HG03460 (cell line): ENCODE data around the gene GOLGA7B.

Experiments
- ATAC-seq: cut with Tn5 transposase; IDR thresholded peaks from one replicate; pipeline ENCODE4 v1.9.1; 2021; ENCODE audit not compliant: unreplicated experiment

The GOLGA7B gene

GRCh38 chr10:97849687-97850402, at the start of gene GOLGA7B:
GOLGA7B (plus strand) TSS chr10:97849843; CDS start chr10:97850304, 461 bp downstream.
- ATAC-seq: no peak

- ATAC-seq: no peak
These were observed 49.2 kb upstream of the GOLGA7B start for GRCh38 chr10:97800474-97800873.

GRCh38 chr10:97801422-97801821, 48.2 kb upstream of the GOLGA7B start:
- ATAC-seq: no peak

GRCh38 chr10:97805096-97805884, 44.4 kb upstream of the GOLGA7B start:
- ATAC-seq: no peak

- ATAC-seq: no peak
These were observed 43.7 kb upstream of the GOLGA7B start for GRCh38 chr10:97805949-97806348.

GRCh38 chr10:97810446-97810845, 39.2 kb upstream of the GOLGA7B start:
- ATAC-seq: no peak

GRCh38 chr10:97811958-97812357, 37.7 kb upstream of the GOLGA7B start:
- ATAC-seq: no peak

GRCh38 chr10:97812696-97813095, 36.9 kb upstream of the GOLGA7B start:
- ATAC-seq: no peak

- ATAC-seq: no peak
These were observed 36.3 kb upstream of the GOLGA7B start for GRCh38 chr10:97813311-97813710.

- no peak for ATAC-seq
These were observed 34.6 kb upstream of the GOLGA7B start for GRCh38 chr10:97814996-97815395.

- ATAC-seq: no peak
These were observed 33.0 kb upstream of the GOLGA7B start for GRCh38 chr10:97816609-97817008.

GRCh38 chr10:97818572-97818971, 31.1 kb upstream of the GOLGA7B start:
- no peak for ATAC-seq

GRCh38 chr10:97820096-97820704, 29.4 kb upstream of the GOLGA7B start:
- ATAC-seq: no peak

GRCh38 chr10:97821308-97822038, 28.2 kb upstream of the GOLGA7B start:
- ATAC-seq: no peak

- no peak for ATAC-seq
These were observed 27.4 kb upstream of the GOLGA7B start for GRCh38 chr10:97822261-97822687.

GRCh38 chr10:97823734-97824133, 25.9 kb upstream of the GOLGA7B start:
- ATAC-seq: no peak

- ATAC-seq: no peak
These were observed 24.5 kb upstream of the GOLGA7B start for GRCh38 chr10:97825020-97825760.

GRCh38 chr10:97826892-97827291, 22.8 kb upstream of the GOLGA7B start:
- ATAC-seq: no peak

GRCh38 chr10:97827702-97828291, 21.8 kb upstream of the GOLGA7B start:
- no peak for ATAC-seq

- ATAC-seq: no peak
These were observed 20.9 kb upstream of the GOLGA7B start for GRCh38 chr10:97828721-97829120.
